Large intestine (tissue), 12 donors: ENCODE data around the gene SLC35E3. TPM values are rescaled to one million over a fixed set of nuclear protein-coding genes. Genes with fewer than 3 reads are reported as not detected.

Source experiments
- DNase-seq, 2 donors: peaks; one replicate each; pipeline versions ENCODE4 v3.0.0 to v3.0.0-alpha.2; 2013
- H3K27ac ChIP-seq: one replicate; pipeline ENCODE4 v1.5.1; 2013; ENCODE audit warnings: low read length
- H3K27me3 ChIP-seq: 2 replicates; pipeline ENCODE4 v1.6.1; 2013; ENCODE audit warnings: low read length; ENCODE audit not compliant: control insufficient read depth, insufficient read depth
- H3K36me3 ChIP-seq: 2 replicates; pipeline ENCODE4 v1.6.1; 2013; ENCODE audit warnings: low read length; ENCODE audit not compliant: control insufficient read depth, insufficient read depth
- H3K4me1 ChIP-seq: one replicate; pipeline ENCODE4 v1.6.1; 2013; ENCODE audit warnings: low read length; ENCODE audit not compliant: control insufficient read depth, insufficient read depth
- H3K4me3 ChIP-seq: one replicate; pipeline ENCODE4 v1.5.1; 2013; ENCODE audit warnings: low read length
- H3K9me3 ChIP-seq: one replicate; pipeline ENCODE4 v1.6.1; 2013; ENCODE audit warnings: mild to moderate bottlenecking, low read depth, low read length, moderate library complexity; ENCODE audit not compliant: control insufficient read depth
- WGBS: methylation state at CpG from one replicate; pipeline ENCODE4 v1.1.5; 2013; ENCODE audit warnings: low lambda C conversion rate; ENCODE audit not compliant: insufficient coverage; 5-methylcytosine and 5-hydroxymethylcytosine counted together
- long read RNA-seq, 11 donors: transcript quantifications; one replicate each; lab custom pipeline, GENCODE V29; 2026
- polyA plus RNA-seq: library from polyadenylated mRNA; unstranded; fragments of 120-200 nt; gene quantifications from one replicate; pipeline ENCODE4 v1.2.1, GENCODE V29; 2013

Gene SLC35E3
- polyA plus RNA-seq = 8.3 TPM
- long read RNA-seq, donor 1, full-length matches to known transcripts = 8 of 8 reads
- long read RNA-seq, donor 1, partial matches to known transcripts = 0 of 8 reads
- long read RNA-seq, donor 1, other reads (novel, unspliced or antisense) = 0 of 8 reads
- long read RNA-seq, donor 2, full-length matches to known transcripts = 5 of 15 reads
- long read RNA-seq, donor 2, partial matches to known transcripts = 10 of 15 reads
- long read RNA-seq, donor 2, other reads (novel, unspliced or antisense) = 0 of 15 reads
- long read RNA-seq, donor 3 = 0 reads
- long read RNA-seq, donor 4 = 0 reads
- long read RNA-seq, donor 5, full-length matches to known transcripts = 1 of 1 reads
- long read RNA-seq, donor 5, partial matches to known transcripts = 0 of 1 reads
- long read RNA-seq, donor 5, other reads (novel, unspliced or antisense) = 0 of 1 reads
- long read RNA-seq, donor 6, full-length matches to known transcripts = 3 of 3 reads
- long read RNA-seq, donor 6, partial matches to known transcripts = 0 of 3 reads
- long read RNA-seq, donor 6, other reads (novel, unspliced or antisense) = 0 of 3 reads
- long read RNA-seq, donor 7 = 0 reads
- long read RNA-seq, donor 8, full-length matches to known transcripts = 3 of 3 reads
- long read RNA-seq, donor 8, partial matches to known transcripts = 0 of 3 reads
- long read RNA-seq, donor 8, other reads (novel, unspliced or antisense) = 0 of 3 reads
- long read RNA-seq, donor 9, full-length matches to known transcripts = 1 of 1 reads
- long read RNA-seq, donor 9, partial matches to known transcripts = 0 of 1 reads
- long read RNA-seq, donor 9, other reads (novel, unspliced or antisense) = 0 of 1 reads
- long read RNA-seq, donor 10, full-length matches to known transcripts = 8 of 8 reads
- long read RNA-seq, donor 10, partial matches to known transcripts = 0 of 8 reads
- long read RNA-seq, donor 10, other reads (novel, unspliced or antisense) = 0 of 8 reads
- long read RNA-seq, donor 11, full-length matches to known transcripts = 3 of 12 reads
- long read RNA-seq, donor 11, partial matches to known transcripts = 9 of 12 reads
- long read RNA-seq, donor 11, other reads (novel, unspliced or antisense) = 0 of 12 reads

DNA sequence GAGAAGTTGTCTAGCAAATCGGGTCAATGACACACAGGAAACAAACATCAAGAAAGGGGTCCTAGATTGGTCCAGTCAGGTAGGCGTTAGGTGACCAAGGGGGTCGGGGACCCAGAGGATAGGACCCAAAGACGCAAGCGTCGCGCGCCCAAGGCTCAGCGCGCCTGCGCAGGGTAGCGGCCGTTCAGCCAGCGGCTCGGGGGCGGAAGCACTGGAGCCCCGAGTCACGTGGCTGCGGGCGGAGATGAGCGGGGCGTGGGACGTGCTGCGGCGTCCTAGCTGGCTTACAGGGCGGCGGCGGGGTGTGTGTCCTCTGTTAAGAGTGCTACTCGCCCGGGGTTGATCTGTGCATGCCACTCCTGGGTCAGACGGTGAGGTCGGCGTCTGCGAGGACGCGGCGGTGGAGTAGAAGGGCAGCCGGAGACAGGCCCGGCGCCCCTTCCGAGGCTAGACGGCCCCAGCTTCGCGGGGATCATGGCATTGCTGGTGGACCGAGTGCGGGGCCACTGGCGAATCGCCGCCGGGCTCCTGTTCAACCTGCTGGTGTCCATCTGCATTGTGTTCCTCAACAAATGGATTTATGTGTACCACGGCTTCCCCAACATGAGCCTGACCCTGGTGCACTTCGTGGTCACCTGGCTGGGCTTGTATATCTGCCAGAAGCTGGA, at the start of gene SLC35E3:
TSS of gene SLC35E3 (plus strand) at position 273 of the 668 bp plus-strand sequence. CDS start at position 475, 202 bp downstream.
- WGBS = no CpG with 5 or more reads among the region's 52 CpGs
- peak; percentile 90 to 94 for DNase-seq
- no peaks in the 10 kb centered on the region for H3K27me3 ChIP-seq
- no peaks in the 10 kb centered on the region for H3K9me3 ChIP-seq
- H3K4me3 ChIP-seq = peak within 1 kb of the TSS; percentile 94
- peaks cover 6% of the 10 kb centered on the region for H3K36me3 ChIP-seq
- peak within 1 kb of the TSS; percentile 76 for H3K27ac ChIP-seq
- peaks cover 8% of the 10 kb centered on the region for H3K4me1 ChIP-seq

DNA sequence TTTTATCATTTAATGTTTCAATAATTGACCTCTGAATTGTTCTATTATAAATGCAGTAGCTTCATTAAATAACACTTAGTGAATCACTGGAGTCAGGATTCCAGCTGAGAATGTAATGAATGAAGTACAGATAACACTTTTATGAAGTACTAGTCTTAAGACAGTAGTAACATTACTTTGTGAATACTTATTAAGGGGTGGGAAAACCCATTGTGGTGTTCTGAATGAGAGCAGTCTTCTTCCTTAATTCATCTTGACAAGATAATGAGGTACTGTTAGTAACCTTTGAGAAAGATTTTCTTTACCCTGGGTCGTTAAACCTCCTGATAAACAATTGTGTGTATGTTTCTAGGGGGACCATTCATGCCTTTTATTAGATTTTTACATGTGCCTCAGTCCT, 46.5 kb upstream of the SLC35E3 start:
- no peak for DNase-seq
- H3K36me3 ChIP-seq = peaks cover 50% of the 10 kb centered on the region
- WGBS = no CpG with 5 or more reads among the region's 1 CpG

DNA sequence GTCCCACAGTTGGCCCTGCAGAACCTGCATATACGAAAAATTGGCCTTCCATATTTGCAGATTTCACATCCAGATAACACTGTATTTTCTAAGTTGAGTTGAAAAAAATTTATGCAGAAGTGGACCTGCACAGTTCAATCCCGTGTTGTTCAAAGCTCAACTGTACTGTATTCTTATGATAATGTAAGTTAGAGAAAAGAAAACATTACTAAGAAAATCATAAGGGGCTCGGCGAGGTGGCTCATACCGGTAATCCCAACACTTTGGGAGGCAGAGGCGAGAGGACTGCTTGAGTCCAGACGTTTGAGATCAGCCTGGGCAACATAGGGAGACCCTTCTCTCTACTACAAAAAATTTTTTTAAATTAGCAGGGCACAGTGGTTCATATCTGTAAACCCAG, 18.2 kb upstream of the SLC35E3 start:
- no peak for DNase-seq
- Histone ChIP-seq H3K4me1 (no peaks in the 10 kb centered on the region), H3K9me3 (no peaks in the 10 kb centered on the region), H3K27me3 (no peaks in the 10 kb centered on the region), H3K36me3 (peaks cover 33% of the 10 kb centered on the region), H3K4me3 (no peak overlapping the region), H3K27ac (no peak overlapping the region)
- 100% methylated on average over 1 of the region's 7 CpGs for WGBS

More for the DNA sequence above, 46.5 kb upstream of the SLC35E3 start:
- H3K4me1 ChIP-seq = no peaks in the 10 kb centered on the region
- H3K27ac ChIP-seq = no peak overlapping the region
- no peaks in the 10 kb centered on the region for H3K9me3 ChIP-seq
- no peak overlapping the region for H3K4me3 ChIP-seq
- H3K27me3 ChIP-seq = no peaks in the 10 kb centered on the region

DNA sequence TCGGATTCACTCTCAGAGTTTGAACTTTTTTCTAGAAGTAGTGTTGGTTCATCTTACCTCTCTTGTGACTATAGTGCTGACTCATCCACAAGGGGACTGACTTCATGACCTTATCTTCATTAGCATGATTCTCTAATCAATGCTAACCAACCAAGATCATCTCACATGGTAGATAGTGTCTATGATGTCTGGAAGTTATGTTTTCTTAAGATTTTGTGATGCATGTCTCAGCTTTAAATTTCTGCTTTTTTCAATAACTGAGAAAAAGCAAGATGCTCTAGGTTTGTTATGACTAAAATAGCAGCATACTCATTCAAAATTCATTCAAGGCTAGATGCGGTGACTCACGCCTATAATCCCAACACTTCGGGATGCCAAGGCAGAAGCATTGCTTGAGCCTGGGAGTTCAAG, 12.3 kb upstream of the SLC35E3 start:
- no peak for DNase-seq
- WGBS = no CpG with 5 or more reads among the region's 4 CpGs
- Histone ChIP-seq H3K4me3 (no peak overlapping the region), H3K4me1 (no peaks in the 10 kb centered on the region), H3K27me3 (no peaks in the 10 kb centered on the region), H3K9me3 (no peaks in the 10 kb centered on the region), H3K36me3 (peaks cover 46% of the 10 kb centered on the region), H3K27ac (no peak overlapping the region)

DNA sequence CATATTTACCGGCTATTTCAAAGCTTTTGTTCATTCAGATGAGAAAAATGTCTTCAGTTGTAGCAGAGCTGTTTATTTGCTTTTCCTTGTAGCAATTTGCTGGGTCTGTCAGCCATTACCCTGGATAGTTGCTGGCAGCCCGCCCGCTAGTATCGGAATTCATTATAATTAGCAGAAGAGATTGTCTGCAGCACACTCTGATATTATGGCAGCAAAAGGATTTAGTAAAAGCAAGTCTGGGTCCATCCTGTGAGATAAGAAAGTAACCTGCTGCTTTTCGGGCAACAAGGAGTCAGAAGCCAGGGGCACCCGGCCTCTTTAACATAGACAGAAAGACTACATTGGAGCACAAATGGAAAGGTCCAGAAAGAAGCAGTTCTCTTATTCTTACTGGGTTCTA, 6.1 kb upstream of the SLC35E3 start:
- Histone ChIP-seq H3K36me3 (peaks cover 22% of the 10 kb centered on the region), H3K27me3 (no peaks in the 10 kb centered on the region)
- 71% methylated on average over 1 of the region's 6 CpGs for WGBS

DNA sequence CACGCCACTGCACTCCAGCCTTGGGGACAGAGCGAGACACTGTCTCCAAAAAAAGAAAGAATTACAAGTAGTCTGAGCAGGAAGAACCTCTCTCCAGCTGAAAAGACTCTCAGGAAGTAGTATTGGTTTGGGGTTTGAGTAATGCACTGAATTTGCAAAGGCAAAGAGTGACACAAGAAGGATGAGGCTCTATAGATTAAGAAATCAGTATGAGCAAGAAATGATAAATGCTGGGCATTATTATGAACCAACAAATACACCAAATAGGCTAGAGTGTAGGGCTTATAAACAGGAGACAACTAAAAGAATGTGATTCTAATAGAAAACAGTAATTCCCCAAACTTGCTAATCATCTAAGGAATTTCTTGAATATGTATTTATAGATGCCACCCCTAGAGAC, 2.6 kb upstream of the SLC35E3 start:
- DNase-seq = no peak
- no peak overlapping the region for H3K27ac ChIP-seq
- WGBS = no CpG with 5 or more reads among the region's 2 CpGs
- H3K4me1 ChIP-seq = peaks cover 8% of the 10 kb centered on the region
- no peaks in the 10 kb centered on the region for H3K27me3 ChIP-seq
- H3K4me3 ChIP-seq = no peak overlapping the region
- no peaks in the 10 kb centered on the region for H3K9me3 ChIP-seq
- H3K36me3 ChIP-seq = peaks cover 4% of the 10 kb centered on the region

More for the DNA sequence above, 6.1 kb upstream of the SLC35E3 start:
- Histone ChIP-seq H3K4me3 (no peak overlapping the region), H3K27ac (no peak overlapping the region), H3K9me3 (no peaks in the 10 kb centered on the region), H3K4me1 (no peaks in the 10 kb centered on the region)
- DNase-seq = no peak

DNA sequence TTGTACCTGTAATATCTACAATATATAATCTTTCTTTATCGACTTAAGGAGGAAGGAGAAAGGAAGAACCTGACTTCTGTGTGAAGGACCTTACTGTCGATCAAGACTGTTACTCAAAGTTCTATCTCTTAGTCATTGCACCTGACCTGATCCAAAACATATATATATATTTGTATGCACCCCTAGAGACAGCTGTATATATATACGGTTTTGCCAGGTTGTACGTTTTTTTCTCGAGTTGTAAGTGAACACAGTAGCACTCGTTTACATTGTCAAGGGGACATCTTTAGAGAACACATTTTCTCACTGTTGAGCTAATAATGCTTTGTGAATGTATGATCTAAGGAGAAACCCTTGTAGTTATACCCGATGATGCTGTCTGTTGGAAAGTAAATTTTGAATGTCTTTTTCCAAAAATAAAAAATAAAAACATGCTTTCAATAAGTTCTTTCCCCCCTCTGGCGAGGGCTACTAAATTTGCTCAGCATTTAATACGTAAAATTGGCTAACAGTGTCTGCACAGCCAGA, 536 bp upstream of the SLC35E3 start:
- peaks cover 8% of the 10 kb centered on the region for H3K4me1 ChIP-seq
- no peaks in the 10 kb centered on the region for H3K9me3 ChIP-seq
- H3K4me3 ChIP-seq = peak overlapping the region; percentile 94
- H3K27ac ChIP-seq = peak overlapping the region; percentile 76
- 89% methylated on average over 1 of the region's 9 CpGs for WGBS
- H3K27me3 ChIP-seq = no peaks in the 10 kb centered on the region
- H3K36me3 ChIP-seq = peaks cover 6% of the 10 kb centered on the region
- no peak for DNase-seq

DNA sequence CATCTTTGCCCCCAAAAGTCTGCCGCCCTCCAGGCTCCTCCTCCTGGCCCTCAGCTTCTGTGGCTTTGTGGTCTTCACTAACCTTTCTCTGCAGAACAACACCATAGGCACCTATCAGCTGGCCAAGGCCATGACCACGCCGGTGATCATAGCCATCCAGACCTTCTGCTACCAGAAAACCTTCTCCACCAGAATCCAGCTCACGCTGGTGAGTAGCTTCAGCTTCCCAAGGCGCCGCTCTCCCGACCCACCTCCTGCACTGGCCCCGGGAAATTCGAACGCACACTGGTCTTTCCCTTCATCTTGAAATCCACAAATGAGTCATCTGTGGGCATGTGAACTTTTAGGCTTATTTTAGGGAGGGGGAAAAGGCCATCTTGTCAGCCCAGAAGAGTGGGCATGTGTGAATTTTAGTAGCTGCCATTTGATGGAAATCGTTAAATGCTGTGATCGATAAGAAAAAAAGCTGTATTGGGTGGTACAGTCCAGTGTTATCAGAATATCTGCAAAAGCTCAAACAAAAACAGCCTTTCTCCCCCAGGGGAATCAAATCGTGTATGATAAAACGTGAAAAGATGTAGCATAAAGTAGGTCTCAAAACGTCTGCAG, 700 bp downstream of the SLC35E3 start:
- Histone ChIP-seq H3K36me3 (peaks cover 6% of the 10 kb centered on the region), H3K27ac (peak overlapping the region; percentile 76), H3K9me3 (no peaks in the 10 kb centered on the region), H3K4me1 (peaks cover 8% of the 10 kb centered on the region), H3K4me3 (peak overlapping the region; percentile 94), H3K27me3 (no peaks in the 10 kb centered on the region)
- peak; percentile 38 to 72 for DNase-seq
- WGBS = no CpG with 5 or more reads among the region's 15 CpGs

DNA sequence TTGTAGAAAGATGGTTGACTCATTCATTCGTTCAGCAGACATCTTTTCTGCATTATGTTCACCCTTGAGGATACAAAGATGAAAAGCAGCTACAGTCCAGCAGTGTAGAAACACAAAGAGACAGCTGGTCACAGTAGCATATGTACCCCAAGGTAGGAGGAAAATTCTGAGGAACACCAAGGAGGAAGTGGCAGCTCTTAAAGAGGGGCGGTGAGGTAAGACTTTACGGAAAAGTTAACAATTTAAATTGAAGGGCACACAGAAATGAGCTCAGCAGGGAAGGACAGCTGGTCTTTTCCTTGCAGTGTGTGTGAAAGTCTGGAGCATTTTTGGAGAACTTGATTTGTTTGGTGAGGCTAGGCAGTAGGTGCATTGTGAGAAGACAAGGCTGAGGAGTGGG, 3.5 kb downstream of the SLC35E3 start:
- 80% methylated on average over 1 of the region's 3 CpGs for WGBS
- H3K27ac ChIP-seq = no peak overlapping the region
- H3K9me3 ChIP-seq = no peaks in the 10 kb centered on the region
- H3K4me3 ChIP-seq = no peak overlapping the region
- peaks cover 14% of the 10 kb centered on the region for H3K36me3 ChIP-seq
- H3K27me3 ChIP-seq = no peaks in the 10 kb centered on the region
- DNase-seq = no peak
- H3K4me1 ChIP-seq = peaks cover 8% of the 10 kb centered on the region
